GM23338 (cell line): ENCODE data around the gene TMEM229B. TPM values are rescaled to one million over a fixed set of nuclear protein-coding genes. Genes with fewer than 3 reads are reported as not detected.

Experiments used
- ATAC-seq: fragments of 200-7000 bp; cut with Tn5 transposase; 3 replicates; pipeline ENCODE4 v1.9.1; 2020
- DNase-seq: peaks from one replicate; pipeline ENCODE4 v3.0.0-alpha.2; 2015; ENCODE audit warnings: low spot score
- H2AFZ ChIP-seq: fragments of 200-600 bp; sonication (generic); 2 replicates; pipeline ENCODE4 v1.8.0; 2016; ENCODE audit warnings: antibody characterized with exemption, mild to moderate bottlenecking, moderate library complexity
- H3F3A ChIP-seq: fragments of 200-600 bp; sonication (generic); replicated peaks from 2 replicates; pipeline ENCODE4 v1.8.0; 2017; ENCODE audit warnings: antibody characterized with exemption, mixed run types, low read depth
- H3K27ac ChIP-seq: fragments of 200-600 bp; sonication (generic); 2 replicates; pipeline ENCODE4 v1.6.1; 2016; ENCODE audit warnings: low read depth
- H3K27me3 ChIP-seq: fragments of 200-600 bp; sonication (generic); 2 replicates; pipeline ENCODE4 v1.8.0; 2016; ENCODE audit warnings: mild to moderate bottlenecking, mixed run types, moderate library complexity; ENCODE audit not compliant: insufficient read depth
- H3K36me3 ChIP-seq: fragments of 200-600 bp; sonication (generic); 2 replicates; pipeline ENCODE4 v1.8.0; 2016; ENCODE audit warnings: mild to moderate bottlenecking; ENCODE audit not compliant: insufficient read depth
- H3K4me1 ChIP-seq: fragments of 200-600 bp; sonication (generic); 2 replicates; pipeline ENCODE4 v1.8.0; 2016; ENCODE audit warnings: mild to moderate bottlenecking, moderate library complexity; ENCODE audit not compliant: insufficient read depth
- H3K4me2 ChIP-seq: fragments of 200-600 bp; sonication (generic); 2 replicates; pipeline ENCODE4 v1.7.1; 2017; ENCODE audit warnings: mixed run types
- H3K4me3 ChIP-seq: fragments of 200-600 bp; sonication (generic); 2 replicates; pipeline ENCODE4 v1.6.1; 2016; ENCODE audit warnings: mixed run types
- H3K79me2 ChIP-seq: fragments of 200-600 bp; sonication (generic); replicated peaks from 2 replicates; pipeline ENCODE4 v1.8.0; 2017; ENCODE audit warnings: mild to moderate bottlenecking; ENCODE audit not compliant: insufficient read depth
- H3K9me2 ChIP-seq: fragments of 200-600 bp; sonication (generic); 2 replicates; pipeline ENCODE4 v1.8.0; 2017; ENCODE audit not compliant: insufficient read depth
- H4K20me1 ChIP-seq: fragments of 200-600 bp; sonication (generic); replicated peaks from 2 replicates; pipeline ENCODE4 v1.8.0; 2017; ENCODE audit warnings: mild to moderate bottlenecking; ENCODE audit not compliant: insufficient read depth
- H3K27ac Mint-ChIP-seq: 2 replicates; pipeline ENCODE4 v1.8.0; 2020; ENCODE audit warnings: inconsistent platforms, mild to moderate bottlenecking, moderate library complexity, mixed read lengths
- H3K27me3 Mint-ChIP-seq: 3 replicates; pipeline ENCODE4 v1.8.0; 2022; ENCODE audit warnings: low read depth, mild to moderate bottlenecking, moderate library complexity, mixed read lengths, inconsistent platforms; ENCODE audit not compliant: insufficient read depth, poor library complexity
- H3K36me3 Mint-ChIP-seq: 3 replicates; pipeline ENCODE4 v1.8.0; 2021; ENCODE audit warnings: low read depth, mild to moderate bottlenecking, inconsistent platforms, moderate library complexity, mixed read lengths
- H3K4me1 Mint-ChIP-seq: 3 replicates; pipeline ENCODE4 v1.8.0; 2020; ENCODE audit warnings: mild to moderate bottlenecking, inconsistent platforms, mixed read lengths
- H3K4me3 Mint-ChIP-seq: 3 replicates; pipeline ENCODE4 v1.8.0; 2021; ENCODE audit warnings: moderate library complexity, mild to moderate bottlenecking, inconsistent platforms, mixed read lengths
- H3K9me3 Mint-ChIP-seq: 3 replicates; pipeline ENCODE4 v1.8.0; 2020; ENCODE audit warnings: moderate library complexity, mild to moderate bottlenecking, inconsistent platforms, mixed read lengths
- CREB1 ChIP-seq: fragments of 250-450 bp; sonication (Bioruptor Pico); IDR thresholded peaks from 2 replicates; pipeline ENCODE4 v1.5.0; 2020; ENCODE audit warnings: low read depth, mild to moderate bottlenecking, moderate library complexity
- EZH2 ChIP-seq: fragments of 200-600 bp; sonication (generic); IDR thresholded peaks from one replicate; pipeline ENCODE4 v1.8.0; 2017; ENCODE audit warnings: antibody characterized with exemption, mild to moderate bottlenecking, low read depth; ENCODE audit not compliant: unreplicated experiment
- EZH2phosphoT487 ChIP-seq: fragments of 200-600 bp; sonication (generic); IDR thresholded peaks from one replicate; pipeline ENCODE4 v1.8.1; 2018; ENCODE audit warnings: antibody characterized with exemption; ENCODE audit not compliant: unreplicated experiment
- JUNB ChIP-seq: IDR thresholded peaks from one replicate; pipeline ENCODE4 v1.6.1; 2016; ENCODE audit warnings: antibody characterized with exemption; ENCODE audit not compliant: unreplicated experiment
- NANOG ChIP-seq: IDR thresholded peaks from 2 replicates; pipeline ENCODE4 v1.6.1; 2016; ENCODE audit warnings: antibody characterized with exemption, borderline replicate concordance
- POLR2AphosphoS5 ChIP-seq: IDR thresholded peaks from 2 replicates; pipeline ENCODE4 v1.6.1; 2016; ENCODE audit warnings: antibody characterized with exemption, low read depth
- REST ChIP-seq: IDR thresholded peaks from one replicate; pipeline ENCODE4 v1.6.1; 2018; ENCODE audit warnings: antibody characterized with exemption; ENCODE audit not compliant: unreplicated experiment
- STAT1 ChIP-seq: IDR thresholded peaks from one replicate; pipeline ENCODE4 v1.6.1; 2016; ENCODE audit warnings: antibody characterized with exemption; ENCODE audit not compliant: unreplicated experiment
- ZNF114 ChIP-seq: fragments of 250-450 bp; sonication (Bioruptor Pico); IDR thresholded peaks from 2 replicates; pipeline ENCODE4 v1.5.0; 2020; ENCODE audit warnings: mild to moderate bottlenecking, moderate library complexity
- ZNF331 ChIP-seq: fragments of 250-450 bp; sonication (Bioruptor Pico); IDR thresholded peaks from 2 replicates; pipeline ENCODE4 v1.5.0; 2020; ENCODE audit warnings: low read depth, mild to moderate bottlenecking, moderate library complexity
- ZNF462 ChIP-seq: fragments of 250-450 bp; sonication (Bioruptor Pico); IDR thresholded peaks from 2 replicates; pipeline ENCODE4 v1.5.0; 2020; ENCODE audit warnings: mild to moderate bottlenecking, moderate library complexity
- polyA plus RNA-seq: library from polyadenylated mRNA; unstranded; fragments of >200 nt; fragmentation: Nextera tagmentation; extraction: Ambion mirVana; gene quantifications from 2 replicates; pipeline ENCODE4 v1.2.1, GENCODE V29; 2016
- total RNA-seq: library from RNA; depleted of rRNA; stranded (reverse); fragments of >200 nt; shearing (Covaris generic); gene quantifications from 2 replicates; pipeline ENCODE4 v1.2.3, GENCODE V29; 2014
- TF ChIP-seq, protein P1 (sequence below): IDR thresholded peaks from 2 replicates; pipeline ENCODE4 v1.6.1; 2016; ENCODE audit warnings: antibody characterized with exemption

The TMEM229B gene
- total and polyA plus RNA-seq, 2 experiments from 2014 or later, result 0.42 to 2.4 TPM

- H3K4me3 Mint-ChIP-seq, result no peak overlapping the region
- Histone ChIP-seq H3K4me3 (no peak overlapping the region), H3K27me3 (no peaks in the 10 kb centered on the region), H3K36me3 (no peaks in the 10 kb centered on the region; the same call in 1 of the 2 replicates), H3K9me2 (no peaks in the 10 kb centered on the region), H3K4me1 (peaks cover 17% of the 10 kb centered on the region), H3K27ac (no peak overlapping the region), H4K20me1 (no peaks in the 10 kb centered on the region), H2AFZ (no peak overlapping the region), H3F3A (no peaks in the 10 kb centered on the region), H3K4me2 (no peak overlapping the region), H3K79me2 (no peaks in the 10 kb centered on the region)
- peaks cover 26% of the 10 kb centered on the region for H3K9me3 Mint-ChIP-seq
- ATAC-seq, result no peak
- H3K27ac Mint-ChIP-seq, result no peak overlapping the region
- H3K27me3 Mint-ChIP-seq, result peaks cover 8% of the 10 kb centered on the region
- peak; percentile 27 for DNase-seq
- H3K36me3 Mint-ChIP-seq, result peaks cover 17% of the 10 kb centered on the region
- TF ChIP-seq NANOG (no peak), REST (no peak), ZNF114 (CRISPR knock-in tag) (no peak), ZNF331 (CRISPR knock-in tag) (no peak), JUNB (no peak), POLR2AphosphoS5 (no peak), CREB1 (CRISPR knock-in tag) (no peak), ZNF462 (no peak), STAT1 (no peak), EZH2phosphoT487 (no peak), EZH2 (no peak)
- TF ChIP-seq, protein P1, sequence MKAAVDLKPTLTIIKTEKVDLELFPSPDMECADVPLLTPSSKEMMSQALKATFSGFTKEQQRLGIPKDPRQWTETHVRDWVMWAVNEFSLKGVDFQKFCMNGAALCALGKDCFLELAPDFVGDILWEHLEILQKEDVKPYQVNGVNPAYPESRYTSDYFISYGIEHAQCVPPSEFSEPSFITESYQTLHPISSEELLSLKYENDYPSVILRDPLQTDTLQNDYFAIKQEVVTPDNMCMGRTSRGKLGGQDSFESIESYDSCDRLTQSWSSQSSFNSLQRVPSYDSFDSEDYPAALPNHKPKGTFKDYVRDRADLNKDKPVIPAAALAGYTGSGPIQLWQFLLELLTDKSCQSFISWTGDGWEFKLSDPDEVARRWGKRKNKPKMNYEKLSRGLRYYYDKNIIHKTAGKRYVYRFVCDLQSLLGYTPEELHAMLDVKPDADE, result no peak
- peaks cover 20% of the 10 kb centered on the region for H3K4me1 Mint-ChIP-seq
These were observed 4.7 kb upstream of the TMEM229B start for GRCh38 chr14:67493092-67493717.
